ENCODE results near the gene CCT6A. TPM values are rescaled to one million over a fixed set of nuclear protein-coding genes. Genes with fewer than 3 reads are reported as not detected.

Gene CCT6A
- total and polyA plus RNA-seq, 9 of the 15 experiments (the other 6 are each of a cell fraction or from before 2014, with no cell fraction given), result 244 to 708 (median 387) TPM

DNA sequence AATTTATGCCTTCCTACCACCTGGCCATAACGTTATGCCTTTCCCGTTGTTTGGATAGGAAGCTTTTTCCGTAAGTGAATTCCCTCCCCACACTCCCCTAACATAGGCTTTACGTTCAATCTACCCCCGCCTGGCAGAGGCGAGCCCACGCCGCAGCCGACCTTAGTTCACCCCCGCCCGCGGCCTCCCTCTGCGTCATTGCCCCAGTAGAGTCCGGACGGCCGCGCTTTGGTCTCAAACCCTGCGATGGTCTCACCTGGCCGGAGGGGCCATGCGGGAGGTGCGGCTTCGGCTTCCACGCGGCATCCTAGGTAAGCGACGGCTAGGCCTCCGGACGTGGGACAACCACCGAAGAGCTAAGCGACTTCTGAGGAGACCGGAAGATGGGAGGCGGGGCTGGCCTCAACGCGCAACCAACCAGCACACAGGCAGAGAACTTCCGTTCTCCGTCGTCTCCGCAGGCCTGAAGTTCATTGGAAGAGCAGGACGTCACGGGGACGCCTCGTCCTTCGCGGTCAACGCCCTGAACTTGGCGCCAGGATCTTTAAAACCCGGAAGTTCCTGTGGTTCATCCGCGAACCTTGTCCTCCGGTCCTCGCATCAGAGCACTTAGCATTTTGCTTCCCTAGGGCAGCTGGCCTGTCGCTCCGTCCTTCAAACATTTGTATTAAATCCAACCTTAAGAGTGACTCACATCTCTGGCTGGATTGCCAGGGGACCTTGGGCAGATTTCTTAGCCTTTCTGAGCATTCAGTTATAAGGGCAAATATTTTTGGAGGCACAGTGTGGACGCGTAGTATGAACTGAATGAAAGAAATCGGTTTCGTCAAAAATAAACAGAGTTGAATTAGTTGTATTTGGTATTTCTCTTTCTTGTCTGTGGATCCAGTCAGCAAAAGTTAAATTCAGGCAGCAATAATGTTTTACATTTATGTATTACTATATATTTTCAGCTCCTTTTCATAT lies 54.8 kb downstream of the CCT6A start, which contains the start of gene CHCHD2 (continued):
- TF ChIP-seq CBX5 (IDR thresholded peaks at IDR 0.05; ENCODE audit: borderline replicate concordance, low read depth) (no peak), PTBP1 (IDR thresholded peaks at IDR 0.05; ENCODE audit: low read depth, low read length) (no peak), BDP1 (IDR thresholded peaks at IDR 0.05; ENCODE audit: insufficient read depth, insufficient read length) (no peak), BRF1 (IDR thresholded peaks at IDR 0.05; ENCODE audit: borderline replicate concordance, extremely low read depth, insufficient read length) (no peak), DMBX1 (CRISPR knock-in tag; IDR thresholded peaks at IDR 0.05; ENCODE audit: borderline replicate concordance) (no peak), ZNF699 (CRISPR knock-in tag; IDR thresholded peaks at IDR 0.05; ENCODE audit: insufficient replicate concordance) (no peak), ZNF197 (CRISPR knock-in tag; IDR thresholded peaks at IDR 0.05; ENCODE audit: low read depth) (no peak), HMG20A (CRISPR knock-in tag; conservative IDR thresholded peaks at IDR 0.05) (no peak), ZNF232 (CRISPR knock-in tag; IDR thresholded peaks at IDR 0.05) (peak; percentile 79), CEBPG (CRISPR knock-in tag; IDR thresholded peaks at IDR 0.05) (no peak), CEBPG (tag; conservative IDR thresholded peaks at IDR 0.05 in 1 of 2, IDR thresholded peaks at IDR 0.05 in 1 of 2) (no peak), ESRRB (CRISPR knock-in tag; IDR thresholded peaks at IDR 0.05; ENCODE audit: borderline replicate concordance) (no peak), RBM22 (IDR thresholded peaks at IDR 0.05; ENCODE audit: low read depth, low read length, poor library complexity, severe bottlenecking) (peak; percentile 53), ZNF57 (CRISPR knock-in tag; IDR thresholded peaks at IDR 0.05) (no peak), ZNF184 (CRISPR knock-in tag; IDR thresholded peaks at IDR 0.05) (no peak), RNF2 (IDR thresholded peaks at IDR 0.05) (peak; percentile 64; the same call in 1 of the 2 replicates), ZNF121 (CRISPR knock-in tag; conservative IDR thresholded peaks at IDR 0.05) (no peak)
- TF ChIP-seq, protein P1, sequence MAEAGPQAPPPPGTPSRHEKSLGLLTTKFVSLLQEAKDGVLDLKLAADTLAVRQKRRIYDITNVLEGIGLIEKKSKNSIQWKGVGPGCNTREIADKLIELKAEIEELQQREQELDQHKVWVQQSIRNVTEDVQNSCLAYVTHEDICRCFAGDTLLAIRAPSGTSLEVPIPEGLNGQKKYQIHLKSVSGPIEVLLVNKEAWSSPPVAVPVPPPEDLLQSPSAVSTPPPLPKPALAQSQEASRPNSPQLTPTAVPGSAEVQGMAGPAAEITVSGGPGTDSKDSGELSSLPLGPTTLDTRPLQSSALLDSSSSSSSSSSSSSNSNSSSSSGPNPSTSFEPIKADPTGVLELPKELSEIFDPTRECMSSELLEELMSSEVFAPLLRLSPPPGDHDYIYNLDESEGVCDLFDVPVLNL (CRISPR knock-in tag; IDR thresholded peaks at IDR 0.05; ENCODE audit: low read depth), result peak; percentile 94
- TF ChIP-seq, protein P2, sequence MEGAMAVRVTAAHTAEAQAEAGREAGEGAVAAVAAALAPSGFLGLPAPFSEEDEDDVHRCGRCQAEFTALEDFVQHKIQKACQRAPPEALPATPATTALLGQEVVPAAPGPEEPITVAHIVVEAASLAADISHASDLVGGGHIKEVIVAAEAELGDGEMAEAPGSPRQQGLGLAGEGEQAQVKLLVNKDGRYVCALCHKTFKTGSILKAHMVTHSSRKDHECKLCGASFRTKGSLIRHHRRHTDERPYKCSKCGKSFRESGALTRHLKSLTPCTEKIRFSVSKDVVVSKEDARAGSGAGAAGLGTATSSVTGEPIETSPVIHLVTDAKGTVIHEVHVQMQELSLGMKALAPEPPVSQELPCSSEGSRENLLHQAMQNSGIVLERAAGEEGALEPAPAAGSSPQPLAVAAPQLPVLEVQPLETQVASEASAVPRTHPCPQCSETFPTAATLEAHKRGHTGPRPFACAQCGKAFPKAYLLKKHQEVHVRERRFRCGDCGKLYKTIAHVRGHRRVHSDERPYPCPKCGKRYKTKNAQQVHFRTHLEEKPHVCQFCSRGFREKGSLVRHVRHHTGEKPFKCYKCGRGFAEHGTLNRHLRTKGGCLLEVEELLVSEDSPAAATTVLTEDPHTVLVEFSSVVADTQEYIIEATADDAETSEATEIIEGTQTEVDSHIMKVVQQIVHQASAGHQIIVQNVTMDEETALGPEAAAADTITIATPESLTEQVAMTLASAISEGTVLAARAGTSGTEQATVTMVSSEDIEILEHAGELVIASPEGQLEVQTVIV (CRISPR knock-in tag; IDR thresholded peaks at IDR 0.05; ENCODE audit: borderline replicate concordance), result peak; percentile 45; the same call in 1 of the 2 replicates
- TF ChIP-seq, protein P3, sequence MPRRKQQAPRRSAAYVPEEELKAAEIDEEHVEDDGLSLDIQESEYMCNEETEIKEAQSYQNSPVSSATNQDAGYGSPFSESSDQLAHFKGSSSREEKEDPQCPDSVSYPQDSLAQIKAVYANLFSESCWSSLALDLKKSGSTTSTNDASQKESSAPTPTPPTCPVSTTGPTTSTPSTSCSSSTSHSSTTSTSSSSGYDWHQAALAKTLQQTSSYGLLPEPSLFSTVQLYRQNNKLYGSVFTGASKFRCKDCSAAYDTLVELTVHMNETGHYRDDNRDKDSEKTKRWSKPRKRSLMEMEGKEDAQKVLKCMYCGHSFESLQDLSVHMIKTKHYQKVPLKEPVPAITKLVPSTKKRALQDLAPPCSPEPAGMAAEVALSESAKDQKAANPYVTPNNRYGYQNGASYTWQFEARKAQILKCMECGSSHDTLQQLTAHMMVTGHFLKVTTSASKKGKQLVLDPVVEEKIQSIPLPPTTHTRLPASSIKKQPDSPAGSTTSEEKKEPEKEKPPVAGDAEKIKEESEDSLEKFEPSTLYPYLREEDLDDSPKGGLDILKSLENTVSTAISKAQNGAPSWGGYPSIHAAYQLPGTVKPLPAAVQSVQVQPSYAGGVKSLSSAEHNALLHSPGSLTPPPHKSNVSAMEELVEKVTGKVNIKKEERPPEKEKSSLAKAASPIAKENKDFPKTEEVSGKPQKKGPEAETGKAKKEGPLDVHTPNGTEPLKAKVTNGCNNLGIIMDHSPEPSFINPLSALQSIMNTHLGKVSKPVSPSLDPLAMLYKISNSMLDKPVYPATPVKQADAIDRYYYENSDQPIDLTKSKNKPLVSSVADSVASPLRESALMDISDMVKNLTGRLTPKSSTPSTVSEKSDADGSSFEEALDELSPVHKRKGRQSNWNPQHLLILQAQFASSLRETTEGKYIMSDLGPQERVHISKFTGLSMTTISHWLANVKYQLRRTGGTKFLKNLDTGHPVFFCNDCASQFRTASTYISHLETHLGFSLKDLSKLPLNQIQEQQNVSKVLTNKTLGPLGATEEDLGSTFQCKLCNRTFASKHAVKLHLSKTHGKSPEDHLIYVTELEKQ (CRISPR knock-in tag; IDR thresholded peaks at IDR 0.05), result no peak
